Fibroblast of pulmonary artery (primary cell): Measurements from ENCODE around the gene SLC25A21.
"Not testable (repeated sequence)": the region's sequence is repeated elsewhere in the genome, so short reads cannot be mapped to it uniquely, and the experiment has no call there.

Experiments used
- DNase-seq: peaks from one replicate; pipeline ENCODE4 v3.0.0-alpha.2; 2010; ENCODE audit warnings: low read depth
- H3K4me3 ChIP-seq: replicated peaks from 2 replicates; pipeline ENCODE4 v1.5.1; 2011; ENCODE audit warnings: low read depth, mild to moderate bottlenecking, control low read depth, low read length, moderate library complexity
- CTCF ChIP-seq: IDR thresholded peaks from 2 replicates; pipeline ENCODE4 v1.5.1; 2011; ENCODE audit warnings: mild to moderate bottlenecking, control low read depth, low read length, inconsistent platforms; ENCODE audit errors: missing control alignments

Gene SLC25A21

GRCh38 chr14:36820901-36821300 lies 351.5 kb downstream of the SLC25A21 start:
- no peak for TF ChIP-seq CTCF
- DNase-seq = no peak
- H3K4me3 ChIP-seq = no peak overlapping the region

GRCh38 chr14:36820111-36820709 lies 352.2 kb downstream of the SLC25A21 start:
- no peak overlapping the region for H3K4me3 ChIP-seq
- DNase-seq = no peak
- TF ChIP-seq CTCF = no peak

GRCh38 chr14:36818794-36819384 lies 353.5 kb downstream of the SLC25A21 start:
- H3K4me3 ChIP-seq = no peak overlapping the region
- no peak for DNase-seq
- TF ChIP-seq CTCF = no peak

GRCh38 chr14:36818246-36818645 lies 354.2 kb downstream of the SLC25A21 start:
- TF ChIP-seq CTCF = no peak
- no peak for DNase-seq
- no peak overlapping the region for H3K4me3 ChIP-seq

- DNase-seq = no peak
- H3K4me3 ChIP-seq = no peak overlapping the region
- TF ChIP-seq CTCF = no peak
These were observed 355.1 kb downstream of the SLC25A21 start for GRCh38 chr14:36817071-36817930.

- no peak for TF ChIP-seq CTCF
- H3K4me3 ChIP-seq = no peak overlapping the region
- DNase-seq = no peak
These were observed 355.9 kb downstream of the SLC25A21 start for GRCh38 chr14:36816481-36816880.

GRCh38 chr14:36814783-36815182 lies 357.6 kb downstream of the SLC25A21 start:
- DNase-seq, H3K4me3 ChIP-seq: not testable (repeated sequence)
